ENCODE results near the gene WBP11. TPM values are rescaled to one million over a fixed set of nuclear protein-coding genes. Genes with fewer than 3 reads are reported as not detected.

WBP11 gene
- total RNA-seq, 1 experiment from 2014 or later = 47.3 TPM

DNA sequence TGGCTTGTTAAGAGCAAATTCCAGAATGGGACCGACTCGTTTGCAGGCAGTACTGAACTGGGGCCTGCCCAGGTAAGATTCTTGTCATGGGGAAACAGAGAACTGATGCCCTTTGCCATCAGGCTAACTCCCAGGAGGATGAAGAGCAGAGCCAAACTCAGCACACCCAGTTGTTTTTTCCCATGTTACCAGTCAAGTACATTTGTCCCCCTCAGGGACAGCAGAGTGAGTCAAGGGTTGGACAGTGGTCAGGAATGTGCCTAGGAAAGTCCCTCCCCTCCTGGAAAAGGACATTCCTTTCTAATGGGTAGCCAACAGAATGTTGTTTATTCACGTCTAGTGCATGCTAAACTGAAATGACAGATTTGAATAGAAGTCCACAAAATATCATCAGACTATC, 38.5 kb upstream of the WBP11 start:
- in situ Hi-C loops (cut with HindIII; ENCODE audit: low pct_unique_long_range_greater_than_20kb, low sequenced_read_pairs) (no loop called here), intact Hi-C loops (cut with micrococcal nuclease; ENCODE audit: unreplicated experiment) (loop anchor here (10.0 kb wide), 1 partner anchor 383 kb away; the partner anchor contains the start of gene RERG)
- ChIA-PET CTCF (no interaction called here), POLR2A (no interaction called here)
- Histone ChIP-seq H3K4me3 (ENCODE audit: low read depth in 2 of 2, low read length in 2 of 2) (no peak overlapping the region), H3K4me1 (ENCODE audit: control insufficient read depth, insufficient read depth, low read length) (no peaks in the 10 kb centered on the region), H3K27ac (ENCODE audit: low read length) (no peak overlapping the region), H3K9me3 (ENCODE audit: control insufficient read depth, insufficient read depth, low read depth, low read length) (no peaks in the 10 kb centered on the region), H3K36me3 (ENCODE audit: control insufficient read depth, insufficient read depth, low read length) (no peaks in the 10 kb centered on the region), H3K27me3 (ENCODE audit: control insufficient read depth, insufficient read depth, low read length) (no peaks in the 10 kb centered on the region)
- no peak for DNase-seq (ENCODE audit: low read depth, low spot score)
- BruUV-seq (replicated peaks) = no TSS peak
- no peak for TF ChIP-seq POLR2AphosphoS5 (IDR thresholded peaks at IDR 0.05; ENCODE audit: low read depth, low read length)
- no peak for ATAC-seq

DNA sequence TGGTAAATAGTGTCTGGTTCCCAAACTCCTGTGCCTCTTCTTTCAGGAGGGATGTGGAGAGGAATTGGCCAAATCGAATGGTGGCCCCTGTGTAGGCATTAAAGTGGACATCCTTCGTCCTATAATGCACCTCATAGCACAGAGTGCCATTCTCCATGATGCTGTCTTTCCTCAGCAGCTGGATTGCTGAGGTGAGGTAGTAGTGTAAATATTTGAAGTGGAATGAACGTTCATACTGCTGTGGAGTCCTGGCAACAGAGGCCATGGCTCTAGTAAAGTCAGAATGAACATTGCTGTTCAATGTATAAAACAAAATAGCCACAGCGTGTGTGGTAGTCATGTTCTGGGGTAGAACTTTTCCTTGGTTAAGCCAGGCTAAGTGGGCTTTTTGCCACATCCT, 37.3 kb upstream of the WBP11 start:
- intact Hi-C loops (cut with micrococcal nuclease; ENCODE audit: unreplicated experiment) (loop anchor here (10.0 kb wide), 1 partner anchor 384 kb away; the partner anchor contains the start of gene RERG), in situ Hi-C loops (cut with HindIII; ENCODE audit: low pct_unique_long_range_greater_than_20kb, low sequenced_read_pairs) (no loop called here)
- no peak overlapping the region for H3K4me3 ChIP-seq (ENCODE audit: low read depth in 2 of 2, low read length in 2 of 2)
- H3K36me3 ChIP-seq (ENCODE audit: control insufficient read depth, insufficient read depth, low read length) = no peaks in the 10 kb centered on the region
- ATAC-seq (no peak), DNase-seq (ENCODE audit: low read depth, low spot score) (no peak)
- no TSS peak for BruUV-seq (replicated peaks)
- no peaks in the 10 kb centered on the region for H3K9me3 ChIP-seq (ENCODE audit: control insufficient read depth, insufficient read depth, low read depth, low read length)
- no peaks in the 10 kb centered on the region for H3K4me1 ChIP-seq (ENCODE audit: control insufficient read depth, insufficient read depth, low read length)
- TF ChIP-seq SIN3A (IDR thresholded peaks at IDR 0.05; ENCODE audit: borderline replicate concordance, insufficient read depth, low read depth, low read length) (no peak), TCF7L2 (IDR thresholded peaks at IDR 0.05; ENCODE audit: low read depth, low read length) (no peak)
- TF ChIP-seq, protein P1, sequence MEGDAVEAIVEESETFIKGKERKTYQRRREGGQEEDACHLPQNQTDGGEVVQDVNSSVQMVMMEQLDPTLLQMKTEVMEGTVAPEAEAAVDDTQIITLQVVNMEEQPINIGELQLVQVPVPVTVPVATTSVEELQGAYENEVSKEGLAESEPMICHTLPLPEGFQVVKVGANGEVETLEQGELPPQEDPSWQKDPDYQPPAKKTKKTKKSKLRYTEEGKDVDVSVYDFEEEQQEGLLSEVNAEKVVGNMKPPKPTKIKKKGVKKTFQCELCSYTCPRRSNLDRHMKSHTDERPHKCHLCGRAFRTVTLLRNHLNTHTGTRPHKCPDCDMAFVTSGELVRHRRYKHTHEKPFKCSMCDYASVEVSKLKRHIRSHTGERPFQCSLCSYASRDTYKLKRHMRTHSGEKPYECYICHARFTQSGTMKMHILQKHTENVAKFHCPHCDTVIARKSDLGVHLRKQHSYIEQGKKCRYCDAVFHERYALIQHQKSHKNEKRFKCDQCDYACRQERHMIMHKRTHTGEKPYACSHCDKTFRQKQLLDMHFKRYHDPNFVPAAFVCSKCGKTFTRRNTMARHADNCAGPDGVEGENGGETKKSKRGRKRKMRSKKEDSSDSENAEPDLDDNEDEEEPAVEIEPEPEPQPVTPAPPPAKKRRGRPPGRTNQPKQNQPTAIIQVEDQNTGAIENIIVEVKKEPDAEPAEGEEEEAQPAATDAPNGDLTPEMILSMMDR (IDR thresholded peaks at IDR 0.05) = no peak
- TF ChIP-seq, protein P2, sequence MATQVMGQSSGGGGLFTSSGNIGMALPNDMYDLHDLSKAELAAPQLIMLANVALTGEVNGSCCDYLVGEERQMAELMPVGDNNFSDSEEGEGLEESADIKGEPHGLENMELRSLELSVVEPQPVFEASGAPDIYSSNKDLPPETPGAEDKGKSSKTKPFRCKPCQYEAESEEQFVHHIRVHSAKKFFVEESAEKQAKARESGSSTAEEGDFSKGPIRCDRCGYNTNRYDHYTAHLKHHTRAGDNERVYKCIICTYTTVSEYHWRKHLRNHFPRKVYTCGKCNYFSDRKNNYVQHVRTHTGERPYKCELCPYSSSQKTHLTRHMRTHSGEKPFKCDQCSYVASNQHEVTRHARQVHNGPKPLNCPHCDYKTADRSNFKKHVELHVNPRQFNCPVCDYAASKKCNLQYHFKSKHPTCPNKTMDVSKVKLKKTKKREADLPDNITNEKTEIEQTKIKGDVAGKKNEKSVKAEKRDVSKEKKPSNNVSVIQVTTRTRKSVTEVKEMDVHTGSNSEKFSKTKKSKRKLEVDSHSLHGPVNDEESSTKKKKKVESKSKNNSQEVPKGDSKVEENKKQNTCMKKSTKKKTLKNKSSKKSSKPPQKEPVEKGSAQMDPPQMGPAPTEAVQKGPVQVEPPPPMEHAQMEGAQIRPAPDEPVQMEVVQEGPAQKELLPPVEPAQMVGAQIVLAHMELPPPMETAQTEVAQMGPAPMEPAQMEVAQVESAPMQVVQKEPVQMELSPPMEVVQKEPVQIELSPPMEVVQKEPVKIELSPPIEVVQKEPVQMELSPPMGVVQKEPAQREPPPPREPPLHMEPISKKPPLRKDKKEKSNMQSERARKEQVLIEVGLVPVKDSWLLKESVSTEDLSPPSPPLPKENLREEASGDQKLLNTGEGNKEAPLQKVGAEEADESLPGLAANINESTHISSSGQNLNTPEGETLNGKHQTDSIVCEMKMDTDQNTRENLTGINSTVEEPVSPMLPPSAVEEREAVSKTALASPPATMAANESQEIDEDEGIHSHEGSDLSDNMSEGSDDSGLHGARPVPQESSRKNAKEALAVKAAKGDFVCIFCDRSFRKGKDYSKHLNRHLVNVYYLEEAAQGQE (IDR thresholded peaks at IDR 0.05; ENCODE audit: insufficient read depth in 1 of 2, low read depth in 2 of 2, low read length in 1 of 2) = no peak
- H3K27me3 ChIP-seq (ENCODE audit: control insufficient read depth, insufficient read depth, low read length) = no peaks in the 10 kb centered on the region
- ChIA-PET POLR2A (no interaction called here), CTCF (no interaction called here)
- no peak overlapping the region for H3K27ac ChIP-seq (ENCODE audit: low read length)

DNA sequence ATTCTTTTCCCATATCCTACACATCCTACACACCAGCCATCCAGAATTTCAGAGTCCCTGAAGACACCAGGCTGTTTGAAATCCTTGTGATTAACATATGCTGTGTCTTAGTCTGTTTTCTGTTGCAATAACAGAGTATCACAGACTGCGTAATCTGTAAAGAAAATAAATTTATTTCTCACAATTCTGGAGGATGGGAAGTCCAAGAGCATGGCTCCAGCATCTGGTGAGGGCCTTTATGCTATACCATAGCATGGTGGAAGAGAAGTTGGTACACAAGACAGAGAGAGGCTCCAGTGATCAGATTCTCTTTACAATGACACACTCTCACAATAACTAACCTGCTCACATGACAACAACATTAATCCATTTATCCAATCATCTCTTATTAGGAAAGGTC, 36.0 kb upstream of the WBP11 start:
- POLR2A ChIA-PET = no interaction called here
- BruUV-seq (replicated peaks) = no TSS peak
- no peaks in the 10 kb centered on the region for H3K4me1 ChIP-seq (ENCODE audit: control insufficient read depth, insufficient read depth, low read length)

More for the DNA sequence above, 36.0 kb upstream of the WBP11 start:
- Histone ChIP-seq H3K4me3 (ENCODE audit: low read depth in 2 of 2, low read length in 2 of 2) (no peak overlapping the region), H3K9me3 (ENCODE audit: control insufficient read depth, insufficient read depth, low read depth, low read length) (no peaks in the 10 kb centered on the region), H3K27ac (ENCODE audit: low read length) (no peak overlapping the region), H3K36me3 (ENCODE audit: control insufficient read depth, insufficient read depth, low read length) (no peaks in the 10 kb centered on the region), H3K27me3 (ENCODE audit: control insufficient read depth, insufficient read depth, low read length) (no peaks in the 10 kb centered on the region)
- CTCF ChIA-PET = no interaction called here
- in situ Hi-C loops (cut with HindIII; ENCODE audit: low pct_unique_long_range_greater_than_20kb, low sequenced_read_pairs) (no loop called here), intact Hi-C loops (cut with micrococcal nuclease; ENCODE audit: unreplicated experiment) (no loop called here)
- DNase-seq (ENCODE audit: low read depth, low spot score) (no peak), ATAC-seq (no peak)
- TF ChIP-seq, protein P2 (IDR thresholded peaks at IDR 0.05; ENCODE audit: insufficient read depth in 1 of 2, low read depth in 2 of 2, low read length in 1 of 2) = no peak
- TF ChIP-seq, protein P1 (IDR thresholded peaks at IDR 0.05) = no peak
- TF ChIP-seq POLR2AphosphoS5 (IDR thresholded peaks at IDR 0.05; ENCODE audit: low read depth, low read length) (no peak), SIN3A (IDR thresholded peaks at IDR 0.05; ENCODE audit: borderline replicate concordance, insufficient read depth, low read depth, low read length) (no peak), TCF7L2 (IDR thresholded peaks at IDR 0.05; ENCODE audit: low read depth, low read length) (no peak)

Measured in Panc1 (cell line).